CD4-positive, alpha-beta memory T cell (primary cell): ENCODE measurements around the gene SLC23A2. TPM values are rescaled to one million over a fixed set of nuclear protein-coding genes. Genes with fewer than 3 reads are reported as not detected.
A peak's percentile ranks its signal among the peaks of the same experiment; 100 is the strongest.
"Not testable (repeated sequence)": the region's sequence is repeated elsewhere in the genome, so short reads cannot be mapped to it uniquely, and the experiment has no call there.

Source experiments
- CTCF ChIA-PET: fragments of 350-600 bp; sonication (Branson Sonifier 250); formaldehyde crosslinking; loops from one replicate; lab custom pipeline; 2021; ENCODE audit warnings: inconsistent platforms; ENCODE audit not compliant: partially characterized antibody; lab: Charles Lee
- POLR2A ChIA-PET: fragments of 350-600 bp; sonication (Branson Sonifier 250); formaldehyde crosslinking; loops from one replicate; lab custom pipeline; 2021; ENCODE audit not compliant: partially characterized antibody; lab: Charles Lee
- DNase-seq, 5 donors: peaks; one replicate each; pipeline versions ENCODE4 v3.0.0 to v3.0.0-alpha.2; 2020 to 2022; ENCODE audit warnings: mixed read lengths in 1 of 5
- H3K27ac ChIP-seq: one replicate; pipeline ENCODE4 v1.7.0; 2013; ENCODE audit warnings: low read depth, low read length
- H3K27me3 ChIP-seq: 2 replicates; pipeline ENCODE4 v1.7.0; 2013; ENCODE audit warnings: mild to moderate bottlenecking, low read length, moderate library complexity; ENCODE audit not compliant: insufficient read depth
- H3K36me3 ChIP-seq: 2 replicates; pipeline ENCODE4 v1.7.0; 2013; ENCODE audit warnings: mild to moderate bottlenecking, low read length, moderate library complexity; ENCODE audit not compliant: insufficient read depth
- H3K4me1 ChIP-seq: 2 replicates; pipeline ENCODE4 v1.7.0; 2013; ENCODE audit warnings: mild to moderate bottlenecking, low read length, moderate library complexity; ENCODE audit not compliant: insufficient read depth
- H3K4me3 ChIP-seq, 2 donors: one replicate each; pipeline ENCODE4 v1.7.0; 2013; ENCODE audit warnings: low read length in 2 of 2, mild to moderate bottlenecking in 1 of 2
- H3K9me3 ChIP-seq, 2 donors: one replicate each; pipeline ENCODE4 v1.7.0; 2013; ENCODE audit warnings: low read length in 2 of 2, control low read depth in 1 of 2; ENCODE audit not compliant: control insufficient read depth in 1 of 2
- H3K27ac Mint-ChIP-seq, 7 donors: one replicate each; pipeline ENCODE4 v1.8.0; 2020 to 2021; ENCODE audit warnings: mixed read lengths in 7 of 7, mild to moderate bottlenecking in 6 of 7, inconsistent platforms in 3 of 7, moderate library complexity in 3 of 7
- H3K27me3 Mint-ChIP-seq, 2 donors: one replicate each; pipeline ENCODE4 v1.8.0; 2020 to 2021; ENCODE audit warnings: mixed read lengths in 2 of 2
- H3K36me3 Mint-ChIP-seq, 2 donors: one replicate each; pipeline ENCODE4 v1.8.0; 2020 to 2021; ENCODE audit warnings: mixed read lengths in 2 of 2, inconsistent platforms in 1 of 2, mild to moderate bottlenecking in 1 of 2
- H3K4me1 Mint-ChIP-seq, 4 donors: one replicate each; pipeline ENCODE4 v1.8.0; 2020 to 2021; ENCODE audit warnings: mixed read lengths in 4 of 4, mild to moderate bottlenecking in 1 of 4
- H3K4me3 Mint-ChIP-seq, 8 donors: one replicate each; pipeline ENCODE4 v1.8.0; 2020 to 2021; ENCODE audit warnings: mixed read lengths in 8 of 8, mild to moderate bottlenecking in 7 of 8, moderate library complexity in 6 of 8, inconsistent platforms in 3 of 8
- H3K9me3 Mint-ChIP-seq, 8 donors: one replicate each; pipeline ENCODE4 v1.8.0; 2020 to 2021; ENCODE audit warnings: mixed read lengths in 8 of 8, mild to moderate bottlenecking in 5 of 8, inconsistent platforms in 3 of 8, moderate library complexity in 1 of 8
- intact Hi-C: fragments of 100-400 bp; cut with micrococcal nuclease; formaldehyde crosslinking; loops from one replicate; pipeline ENCODE4 v1.15.1; 2023
- polyA plus RNA-seq, 2 donors: library from polyadenylated mRNA; unstranded; fragments of 300-500 nt; fragmentation: Illumina TruSeq; gene quantifications; one replicate each; pipeline ENCODE4 v1.2.3, GENCODE V29; 2021
- total RNA-seq, 2 experiments: library from RNA; stranded (reverse); gene quantifications; one replicate each; pipeline ENCODE4 v1.2.3, GENCODE V29; 2021

The SLC23A2 gene
- total and polyA plus RNA-seq, 4 experiments from 2014 or later = 4.3 to 22.6 (median 16.6) TPM

- intact Hi-C loops = no loop called here
- CTCF ChIA-PET = interaction anchor here (1.0 kb wide), 1 partner anchor 17 kb away, joined by 3 read pairs; no protein-coding TSS in a partner anchor
- no peak overlapping the region for H3K4me3 ChIP-seq
- H3K27me3 ChIP-seq = no peaks in the 10 kb centered on the region
- H3K4me1 ChIP-seq = peaks cover 4% of the 10 kb centered on the region
- H3K36me3 ChIP-seq = no peaks in the 10 kb centered on the region
- H3K4me3 Mint-ChIP-seq = no peak overlapping the region
- no peak overlapping the region for H3K27ac ChIP-seq
- peaks cover 0 to 6% of the 10 kb centered on the region in 2 donors for H3K27me3 Mint-ChIP-seq
- H3K36me3 Mint-ChIP-seq = no peaks in the 10 kb centered on the region
- no peak for DNase-seq
- POLR2A ChIA-PET = interaction anchor here (1.2 kb wide), 1 partner anchor 79 kb away, joined by 3 read pairs; no protein-coding TSS in a partner anchor
- peaks cover 3 to 7% (median 5%) of the 10 kb centered on the region in 4 donors for H3K4me1 Mint-ChIP-seq
- H3K9me3 ChIP-seq = no peaks in the 10 kb centered on the region
- H3K9me3 Mint-ChIP-seq = peaks cover 0 to 4% (median 0%) of the 10 kb centered on the region in 8 donors
- no peak overlapping the region for H3K27ac Mint-ChIP-seq
Measured at GRCh38 chr20:5039889-5040288, 38.6 kb upstream of the SLC23A2 start.

GRCh38 chr20:5039255-5039657 is 37.9 kb upstream of the SLC23A2 start:
- Mint-ChIP-seq H3K9me3 (peaks cover 0 to 4% (median 0%) of the 10 kb centered on the region in 8 donors), H3K4me3 (peak overlapping the region in 5 of 8 donors; percentile 31 to 67 (median 45)), H3K36me3 (no peaks in the 10 kb centered on the region), H3K4me1 (peaks cover 3 to 7% (median 5%) of the 10 kb centered on the region in 4 donors), H3K27me3 (peaks cover 0 to 3% of the 10 kb centered on the region in 2 donors), H3K27ac (peak overlapping the region in 4 of 7 donors; percentile 46 to 91 (median 72))
- H3K4me3 ChIP-seq = no peak overlapping the region
- H3K27ac ChIP-seq = no peak overlapping the region
- no peaks in the 10 kb centered on the region for H3K36me3 ChIP-seq
- peaks cover 4% of the 10 kb centered on the region for H3K4me1 ChIP-seq
- no peaks in the 10 kb centered on the region for H3K27me3 ChIP-seq
- ChIA-PET CTCF (interaction anchor here (0.9 to 3.5 kb wide), 3 partner anchors 10 to 62 kb away, joined by 3 to 15 read pairs (median 4); no protein-coding TSS in a partner anchor), POLR2A (interaction anchor here (1.0 to 1.2 kb wide), 2 partner anchors 39 to 80 kb away, joined by 3 read pairs; no protein-coding TSS in a partner anchor)
- intact Hi-C loops = no loop called here
- H3K9me3 ChIP-seq = no peaks in the 10 kb centered on the region
- DNase-seq = peak in 2 of 5 donors; percentile 2 to 49

- intact Hi-C loops = no loop called here
- H3K9me3 Mint-ChIP-seq = no peaks in the 10 kb centered on the region
- Histone ChIP-seq H3K27ac (no peak overlapping the region), H3K4me3 (no peak overlapping the region), H3K9me3 (no peaks in the 10 kb centered on the region), H3K27me3 (no peaks in the 10 kb centered on the region), H3K4me1 (peaks cover 4% of the 10 kb centered on the region), H3K36me3 (no peaks in the 10 kb centered on the region)
- POLR2A ChIA-PET = no interaction called here
- H3K27ac Mint-ChIP-seq = no peak overlapping the region
- no peak overlapping the region for H3K4me3 Mint-ChIP-seq
- H3K27me3 Mint-ChIP-seq = peaks cover 0 to 3% of the 10 kb centered on the region in 2 donors
- H3K4me1 Mint-ChIP-seq = peaks cover 3 to 7% (median 5%) of the 10 kb centered on the region in 4 donors
- no peaks in the 10 kb centered on the region for H3K36me3 Mint-ChIP-seq
- CTCF ChIA-PET = interaction anchor here (0.5 to 3.5 kb wide), 3 partner anchors 64 to 112 kb away, joined by 3 to 15 read pairs (median 3); no protein-coding TSS in a partner anchor
- DNase-seq = no peak
Measured at GRCh38 chr20:5036828-5037227, 35.5 kb upstream of the SLC23A2 start.

GRCh38 chr20:5035518-5035917 is 34.2 kb upstream of the SLC23A2 start:
- H3K36me3 ChIP-seq, H3K27ac ChIP-seq, H3K9me3 Mint-ChIP-seq, H3K4me1 ChIP-seq, H3K27me3 ChIP-seq, POLR2A ChIA-PET, DNase-seq, H3K4me1 Mint-ChIP-seq, H3K27ac Mint-ChIP-seq, intact Hi-C loops, H3K27me3 Mint-ChIP-seq, H3K36me3 Mint-ChIP-seq, H3K4me3 ChIP-seq, H3K4me3 Mint-ChIP-seq, H3K9me3 ChIP-seq: not testable (repeated sequence)
- CTCF ChIA-PET = interaction anchor here (1.9 kb wide), 1 partner anchor 65 kb away, joined by 7 read pairs; no protein-coding TSS in a partner anchor

- ChIA-PET POLR2A (no interaction called here), CTCF (interaction anchor here (0.6 kb wide), 1 partner anchor 77 kb away, joined by 3 read pairs; no protein-coding TSS in a partner anchor)
- DNase-seq = no peak
- H3K9me3 ChIP-seq = no peaks in the 10 kb centered on the region
- Mint-ChIP-seq H3K27ac (no peak overlapping the region), H3K4me1 (no peaks in the 10 kb centered on the region), H3K4me3 (no peak overlapping the region), H3K27me3 (peaks cover 0 to 3% of the 10 kb centered on the region in 2 donors), H3K9me3 (peaks cover 0 to 1% (median 0%) of the 10 kb centered on the region in 8 donors), H3K36me3 (no peaks in the 10 kb centered on the region)
- H3K27me3 ChIP-seq = no peaks in the 10 kb centered on the region
- no peak overlapping the region for H3K27ac ChIP-seq
- H3K36me3 ChIP-seq = no peaks in the 10 kb centered on the region
- intact Hi-C loops = no loop called here
- no peak overlapping the region for H3K4me3 ChIP-seq
- H3K4me1 ChIP-seq = peaks cover 2% of the 10 kb centered on the region
Measured at GRCh38 chr20:5033566-5033965, 32.3 kb upstream of the SLC23A2 start.

- H3K4me3 ChIP-seq, H3K36me3 ChIP-seq, H3K4me1 ChIP-seq, H3K27ac Mint-ChIP-seq, H3K27me3 Mint-ChIP-seq, H3K9me3 ChIP-seq, H3K4me3 Mint-ChIP-seq, H3K4me1 Mint-ChIP-seq, POLR2A ChIA-PET, CTCF ChIA-PET, intact Hi-C loops, H3K27ac ChIP-seq, DNase-seq, H3K36me3 Mint-ChIP-seq, H3K9me3 Mint-ChIP-seq, H3K27me3 ChIP-seq: not testable (repeated sequence)
Measured at GRCh38 chr20:5031701-5032100, 30.4 kb upstream of the SLC23A2 start.

GRCh38 chr20:5031206-5031557 is 29.9 kb upstream of the SLC23A2 start:
- intact Hi-C loops = no loop called here
- no peaks in the 10 kb centered on the region for H3K36me3 Mint-ChIP-seq
- POLR2A ChIA-PET = no interaction called here
- CTCF ChIA-PET = interaction anchor here (1.1 kb wide), 1 partner anchor 47 kb away, joined by 4 read pairs; no protein-coding TSS in a partner anchor
- peaks cover 0 to 2% of the 10 kb centered on the region in 2 donors for H3K27me3 Mint-ChIP-seq
- Histone ChIP-seq H3K4me1 (no peaks in the 10 kb centered on the region), H3K9me3 (no peaks in the 10 kb centered on the region), H3K27me3 (no peaks in the 10 kb centered on the region), H3K4me3 (no peak overlapping the region), H3K27ac (no peak overlapping the region), H3K36me3 (no peaks in the 10 kb centered on the region)
- DNase-seq = no peak
- no peak overlapping the region for H3K4me3 Mint-ChIP-seq
- no peaks in the 10 kb centered on the region for H3K4me1 Mint-ChIP-seq
- no peak overlapping the region for H3K27ac Mint-ChIP-seq
- H3K9me3 Mint-ChIP-seq = peaks cover 0 to 1% (median 0%) of the 10 kb centered on the region in 8 donors
